Measurements from ENCODE around the gene SLC44A1. TPM values are rescaled to one million over a fixed set of nuclear protein-coding genes. Genes with fewer than 3 reads are reported as not detected.

Gene SLC44A1
- total and polyA plus RNA-seq, 2 experiments from 2014 or later, result 30.4 to 52.6 TPM

- H3K4me3 ChIP-seq, result no peak overlapping the region
- H3K36me3 ChIP-seq (ENCODE audit: low read depth), result no peaks in the 10 kb centered on the region
- H2AFZ ChIP-seq, result 0 out of 2 replicates have a peak overlapping the region, but pooled peaks have one; percentile 13
- no peak overlapping the region for H3K9ac ChIP-seq
- H3K27ac ChIP-seq, result no peak overlapping the region
- H3K27me3 ChIP-seq (replicated peaks; ENCODE audit: insufficient read depth), result no peaks in the 10 kb centered on the region
- H3K4me1 ChIP-seq (ENCODE audit: insufficient read depth), result peaks cover 13% of the 10 kb centered on the region
- peak; percentile 73 for DNase-seq
- no peaks in the 10 kb centered on the region for H4K20me1 ChIP-seq (ENCODE audit: insufficient read depth)
- H3K79me2 ChIP-seq (ENCODE audit: insufficient read depth), result no peaks in the 10 kb centered on the region
- no peaks in the 10 kb centered on the region for H3K9me3 ChIP-seq (ENCODE audit: low read depth)
- WGBS, 2 experiments (ENCODE audit: low coverage in 1 of 2, low lambda C conversion rate in 2 of 2, missing lambda C conversion rate in 2 of 2), result 20 to 21% methylated on average over 8 of the region's 8 CpGs
- in situ Hi-C loops (cut with MboI), result loop anchor here (25.0 kb wide), 1 partner anchor 274 kb away; no protein-coding TSS in a partner anchor
- no peaks in the 10 kb centered on the region for H3K9me2 ChIP-seq (ENCODE audit: insufficient read depth)
- H3F3A ChIP-seq (ENCODE audit: insufficient read depth), result peaks cover 15% of the 10 kb centered on the region; the same call in 1 of the 2 replicates
- TF ChIP-seq EZH2 (IDR thresholded peaks at IDR 0.05; ENCODE audit: insufficient read depth, poor library complexity, severe bottlenecking) (no peak), EZH2phosphoT487 (IDR thresholded peaks at IDR 0.05; ENCODE audit: insufficient read depth, low read depth) (no peak)
- H3K4me2 ChIP-seq (ENCODE audit: unreplicated experiment), result peak overlapping the region; percentile 41
Observed at GRCh38 chr9:105438141-105438806, 193.8 kb downstream of the SLC44A1 start.

- H3K27ac ChIP-seq, result no peak overlapping the region
- no peaks in the 10 kb centered on the region for H3K9me2 ChIP-seq (ENCODE audit: insufficient read depth)
- H3K79me2 ChIP-seq (ENCODE audit: insufficient read depth), result no peaks in the 10 kb centered on the region
- H3K27me3 ChIP-seq (replicated peaks; ENCODE audit: insufficient read depth), result no peaks in the 10 kb centered on the region
- no peaks in the 10 kb centered on the region for H4K20me1 ChIP-seq (ENCODE audit: insufficient read depth)
- no peak overlapping the region for H2AFZ ChIP-seq
- in situ Hi-C loops (cut with MboI), result loop anchor here (25.0 kb wide), 1 partner anchor 273 kb away; no protein-coding TSS in a partner anchor
- DNase-seq, result peak; percentile 39
- no peaks in the 10 kb centered on the region for H3K36me3 ChIP-seq (ENCODE audit: low read depth)
- no peak overlapping the region for H3K9ac ChIP-seq
- peaks cover 23% of the 10 kb centered on the region for H3F3A ChIP-seq (ENCODE audit: insufficient read depth)
- H3K4me1 ChIP-seq (ENCODE audit: insufficient read depth), result peaks cover 21% of the 10 kb centered on the region
- no peaks in the 10 kb centered on the region for H3K9me3 ChIP-seq (ENCODE audit: low read depth)
- H3K4me2 ChIP-seq (ENCODE audit: unreplicated experiment), result no peak overlapping the region
- H3K4me3 ChIP-seq, result no peak overlapping the region
- TF ChIP-seq EZH2phosphoT487 (IDR thresholded peaks at IDR 0.05; ENCODE audit: insufficient read depth, low read depth) (no peak), EZH2 (IDR thresholded peaks at IDR 0.05; ENCODE audit: insufficient read depth, poor library complexity, severe bottlenecking) (no peak)
Observed at GRCh38 chr9:105439428-105439827, 195.0 kb downstream of the SLC44A1 start.

- Histone ChIP-seq H3F3A (ENCODE audit: insufficient read depth) (peaks cover 38% of the 10 kb centered on the region), H3K27ac (no peak overlapping the region), H3K4me3 (no peak overlapping the region), H3K9me3 (ENCODE audit: low read depth) (no peaks in the 10 kb centered on the region), H2AFZ (no peak overlapping the region), H3K27me3 (replicated peaks; ENCODE audit: insufficient read depth) (no peaks in the 10 kb centered on the region), H3K9me2 (ENCODE audit: insufficient read depth) (no peaks in the 10 kb centered on the region), H3K9ac (no peak overlapping the region), H3K4me2 (ENCODE audit: unreplicated experiment) (no peak overlapping the region), H3K79me2 (ENCODE audit: insufficient read depth) (no peaks in the 10 kb centered on the region), H3K4me1 (ENCODE audit: insufficient read depth) (peaks cover 28% of the 10 kb centered on the region), H3K36me3 (ENCODE audit: low read depth) (no peaks in the 10 kb centered on the region), H4K20me1 (ENCODE audit: insufficient read depth) (no peaks in the 10 kb centered on the region)
- TF ChIP-seq EZH2phosphoT487 (IDR thresholded peaks at IDR 0.05; ENCODE audit: insufficient read depth, low read depth) (no peak), EZH2 (IDR thresholded peaks at IDR 0.05; ENCODE audit: insufficient read depth, poor library complexity, severe bottlenecking) (no peak)
- no peak for DNase-seq
- WGBS, 2 experiments (ENCODE audit: low coverage in 1 of 2, low lambda C conversion rate in 2 of 2, missing lambda C conversion rate in 2 of 2), result 73 to 74% methylated on average over 2 of the region's 2 CpGs
- in situ Hi-C loops (cut with MboI), result loop anchor here (25.0 kb wide), 1 partner anchor 271 kb away; no protein-coding TSS in a partner anchor
Observed at GRCh38 chr9:105441616-105442160, 197.2 kb downstream of the SLC44A1 start.

- DNase-seq, result no peak
- WGBS, 2 experiments (ENCODE audit: low coverage in 1 of 2, low lambda C conversion rate in 2 of 2, missing lambda C conversion rate in 2 of 2), result 93 to 94% methylated on average over 8 of the region's 8 CpGs
- no peak overlapping the region for H3K4me3 ChIP-seq
- H3K36me3 ChIP-seq (ENCODE audit: low read depth), result no peaks in the 10 kb centered on the region
- peaks cover 27% of the 10 kb centered on the region for H3K4me1 ChIP-seq (ENCODE audit: insufficient read depth)
- TF ChIP-seq EZH2phosphoT487 (IDR thresholded peaks at IDR 0.05; ENCODE audit: insufficient read depth, low read depth) (no peak), EZH2 (IDR thresholded peaks at IDR 0.05; ENCODE audit: insufficient read depth, poor library complexity, severe bottlenecking) (no peak)
- H3K79me2 ChIP-seq (ENCODE audit: insufficient read depth), result no peaks in the 10 kb centered on the region
- no peaks in the 10 kb centered on the region for H3K27me3 ChIP-seq (replicated peaks; ENCODE audit: insufficient read depth)
- in situ Hi-C loops (cut with MboI), result loop anchor here (25.0 kb wide), 1 partner anchor 269 kb away; no protein-coding TSS in a partner anchor
- no peaks in the 10 kb centered on the region for H3K9me2 ChIP-seq (ENCODE audit: insufficient read depth)
- no peaks in the 10 kb centered on the region for H3K9me3 ChIP-seq (ENCODE audit: low read depth)
- H3K4me2 ChIP-seq (ENCODE audit: unreplicated experiment), result no peak overlapping the region
- H3K27ac ChIP-seq, result no peak overlapping the region
- H3K9ac ChIP-seq, result no peak overlapping the region
- no peak overlapping the region for H2AFZ ChIP-seq
- peaks cover 31% of the 10 kb centered on the region for H3F3A ChIP-seq (ENCODE audit: insufficient read depth)
- H4K20me1 ChIP-seq (ENCODE audit: insufficient read depth), result no peaks in the 10 kb centered on the region
Observed at GRCh38 chr9:105443121-105443520, 198.7 kb downstream of the SLC44A1 start.

All from GM23248 (cell line).